Osteoblast (primary cell): Measurements from ENCODE around the gene TTC28. TPM values are rescaled to one million over a fixed set of nuclear protein-coding genes. Genes with fewer than 3 reads are reported as not detected.

ENCODE experiments used
- DNase-seq: peaks from one replicate; pipeline ENCODE4 v3.0.0; 2011; ENCODE audit warnings: low spot score, mixed read lengths; ENCODE audit not compliant: insufficient read length; ENCODE audit errors: missing footprints
- H2AFZ ChIP-seq: 2 replicates; pipeline ENCODE4 v1.6.0; 2011; ENCODE audit warnings: mild to moderate bottlenecking, low read length
- H3K27ac ChIP-seq: 2 replicates; pipeline ENCODE4 v1.5.1; 2011; ENCODE audit warnings: mild to moderate bottlenecking, low read depth, low read length, moderate library complexity
- H3K27me3 ChIP-seq: 2 replicates; pipeline ENCODE4 v1.6.0; 2012; ENCODE audit warnings: mild to moderate bottlenecking, control low read depth, inconsistent platforms, low read length, moderate library complexity; ENCODE audit not compliant: insufficient read depth
- H3K36me3 ChIP-seq: 2 replicates; pipeline ENCODE4 v1.5.1; 2011; ENCODE audit warnings: mild to moderate bottlenecking, low read length, control low read depth, moderate library complexity; ENCODE audit not compliant: insufficient read depth
- H3K4me1 ChIP-seq: 2 replicates; pipeline ENCODE4 v1.5.1; 2011; ENCODE audit warnings: mild to moderate bottlenecking, low read length, control low read depth, moderate library complexity; ENCODE audit not compliant: insufficient read depth
- H3K4me2 ChIP-seq: 2 replicates; pipeline ENCODE4 v1.6.0; 2011; ENCODE audit warnings: mild to moderate bottlenecking, low read length; ENCODE audit not compliant: insufficient read depth
- H3K4me3 ChIP-seq: fragments of 200-600 bp; sonication (generic); 3 replicates; pipeline ENCODE4 v1.5.1; 2012; ENCODE audit warnings: mild to moderate bottlenecking, low read length, inconsistent platforms; ENCODE audit not compliant: insufficient read depth
- H3K79me2 ChIP-seq: 2 replicates; pipeline ENCODE4 v1.6.0; 2012; ENCODE audit warnings: mild to moderate bottlenecking, low read length, control low read depth, inconsistent platforms; ENCODE audit not compliant: insufficient read depth
- H3K9me3 ChIP-seq: 2 replicates; pipeline ENCODE4 v1.5.1; 2011; ENCODE audit warnings: low read depth, low read length, control low read depth
- H4K20me1 ChIP-seq: 2 replicates; pipeline ENCODE4 v1.6.0; 2012; ENCODE audit warnings: mild to moderate bottlenecking, low read length, control low read depth; ENCODE audit not compliant: insufficient read depth
- CTCF ChIP-seq: IDR thresholded peaks from 2 replicates; pipeline ENCODE4 v1.5.1; 2011; ENCODE audit warnings: mild to moderate bottlenecking, low read depth, low read length, moderate library complexity; ENCODE audit errors: extremely low read depth
- total RNA-seq: library from RNA; depleted of rRNA; stranded (reverse); fragments of >200 nt; gene quantifications from 2 replicates; pipeline ENCODE4 v1.2.3, GENCODE V29; 2012

The TTC28 gene
- total RNA-seq, 1 donor, result 48.1 TPM

GRCh38 chr22:27992294-27993165, 687.1 kb downstream of the TTC28 start:
- Histone ChIP-seq H3K4me1 (peaks cover 29% of the 10 kb centered on the region), H3K79me2 (no peaks in the 10 kb centered on the region), H3K4me3 (no peak overlapping the region), H2AFZ (no peak overlapping the region), H3K36me3 (peaks cover 4% of the 10 kb centered on the region), H3K27me3 (no peaks in the 10 kb centered on the region), H3K27ac (no peak overlapping the region), H4K20me1 (no peaks in the 10 kb centered on the region), H3K9me3 (no peaks in the 10 kb centered on the region), H3K4me2 (no peak overlapping the region)
- TF ChIP-seq CTCF, result no peak
- no peak for DNase-seq

GRCh38 chr22:27991586-27992293, 687.9 kb downstream of the TTC28 start:
- no peaks in the 10 kb centered on the region for H3K9me3 ChIP-seq
- H3K4me1 ChIP-seq, result peaks cover 27% of the 10 kb centered on the region
- H2AFZ ChIP-seq, result no peak overlapping the region
- no peak overlapping the region for H3K4me2 ChIP-seq
- no peaks in the 10 kb centered on the region for H4K20me1 ChIP-seq
- DNase-seq, result peak; percentile 73
- H3K4me3 ChIP-seq, result no peak overlapping the region
- H3K36me3 ChIP-seq, result peaks cover 4% of the 10 kb centered on the region
- H3K27ac ChIP-seq, result no peak overlapping the region
- H3K27me3 ChIP-seq, result no peaks in the 10 kb centered on the region
- no peaks in the 10 kb centered on the region for H3K79me2 ChIP-seq
- no peak for TF ChIP-seq CTCF

GRCh38 chr22:27990879-27991278, 688.8 kb downstream of the TTC28 start:
- H2AFZ ChIP-seq, result peak overlapping the region; percentile 72
- H4K20me1 ChIP-seq, result no peaks in the 10 kb centered on the region
- H3K4me1 ChIP-seq, result peaks cover 22% of the 10 kb centered on the region
- peak; percentile 97 for DNase-seq
- H3K27ac ChIP-seq, result no peak overlapping the region
- H3K79me2 ChIP-seq, result no peaks in the 10 kb centered on the region
- no peak overlapping the region for H3K4me3 ChIP-seq
- TF ChIP-seq CTCF, result peak; percentile 61
- no peaks in the 10 kb centered on the region for H3K9me3 ChIP-seq
- H3K4me2 ChIP-seq, result peak overlapping the region; percentile 62
- peaks cover 4% of the 10 kb centered on the region for H3K36me3 ChIP-seq
- no peaks in the 10 kb centered on the region for H3K27me3 ChIP-seq

- peaks cover 22% of the 10 kb centered on the region for H3K4me1 ChIP-seq
- H3K4me2 ChIP-seq, result peak overlapping the region; percentile 62
- H4K20me1 ChIP-seq, result no peaks in the 10 kb centered on the region
- no peaks in the 10 kb centered on the region for H3K79me2 ChIP-seq
- H2AFZ ChIP-seq, result no peak overlapping the region
- H3K27ac ChIP-seq, result no peak overlapping the region
- no peaks in the 10 kb centered on the region for H3K27me3 ChIP-seq
- H3K9me3 ChIP-seq, result no peaks in the 10 kb centered on the region
- peaks cover 4% of the 10 kb centered on the region for H3K36me3 ChIP-seq
- TF ChIP-seq CTCF, result no peak
- DNase-seq, result no peak
- no peak overlapping the region for H3K4me3 ChIP-seq
These were observed 689.2 kb downstream of the TTC28 start for GRCh38 chr22:27990451-27990840.
